NCI-H2196 (cell line): ENCODE measurements around the gene XPOT.

Experiments used
- DNase-seq: peaks from one replicate; lab custom pipeline; 2025; ENCODE audit not compliant: unreplicated experiment; lab: John Stamatoyannopoulos, UW

Gene XPOT

DNA sequence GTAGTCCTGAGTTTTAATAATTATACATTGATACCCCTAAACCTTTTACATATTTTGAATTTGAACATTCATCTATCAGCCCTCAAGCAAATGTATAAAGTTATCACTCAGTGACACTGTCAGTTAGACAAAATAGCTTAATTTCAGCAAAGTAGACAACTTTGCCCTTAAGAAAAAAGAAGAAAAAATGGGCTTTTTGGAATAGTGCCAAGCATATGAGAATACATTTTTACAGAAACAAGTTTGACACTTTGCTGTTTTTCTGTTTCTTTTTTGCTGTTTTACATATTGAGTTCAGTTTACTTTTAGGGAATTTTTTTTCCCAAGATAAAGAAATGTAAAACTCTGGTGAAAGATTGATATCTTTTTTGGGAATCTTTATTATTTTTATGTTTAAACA is 62.0 kb downstream of the XPOT start:
- DNase-seq = no peak

GRCh38 chr12:64468966-64469365 is 64.8 kb downstream of the XPOT start:
- no peak for DNase-seq

- no peak for DNase-seq
Observed at GRCh38 chr12:64469455-64470142, 65.4 kb downstream of the XPOT start.

- no peak for DNase-seq
Observed at GRCh38 chr12:64470495-64470894, 66.3 kb downstream of the XPOT start.

- no peak for DNase-seq
Observed at GRCh38 chr12:64473176-64473575, 69.0 kb downstream of the XPOT start.

DNA sequence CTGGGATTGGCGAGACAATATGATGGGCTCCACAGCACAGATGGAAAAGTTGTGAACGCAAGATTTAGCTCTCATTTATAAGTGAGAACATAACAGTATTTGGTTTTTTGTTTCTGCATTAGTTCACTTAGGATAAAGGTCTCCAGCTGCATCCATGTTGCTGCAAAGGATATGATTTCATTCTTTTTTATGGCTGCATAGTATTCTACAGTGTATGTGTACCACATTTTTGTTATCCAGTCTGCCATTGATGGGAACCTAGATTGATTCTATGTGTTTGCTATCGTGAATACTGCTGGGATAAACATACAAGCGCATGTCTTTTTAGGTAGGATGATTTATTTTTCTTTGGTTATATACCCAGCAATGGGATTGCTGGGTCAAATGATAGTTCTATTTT is 71.3 kb downstream of the XPOT start:
- no peak for DNase-seq

DNA sequence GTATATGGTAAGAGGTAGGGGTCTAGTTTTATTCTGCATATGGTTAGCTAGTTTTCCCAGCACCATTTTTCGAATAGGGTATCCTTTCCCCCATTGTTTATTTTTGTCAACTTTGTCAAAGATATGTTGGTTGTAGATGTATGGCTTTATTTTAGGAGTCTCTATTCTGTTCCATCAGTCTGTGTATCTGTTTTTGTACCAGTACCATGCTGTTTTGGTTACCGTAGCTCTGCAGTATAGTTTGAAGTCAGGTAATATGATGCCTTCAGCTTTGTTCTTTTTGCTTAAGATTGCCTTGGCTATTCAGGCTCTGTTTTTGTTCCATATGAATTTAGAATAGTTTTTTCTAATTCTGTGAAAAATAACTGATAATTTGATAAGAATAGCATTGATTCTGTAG is 72.7 kb downstream of the XPOT start:
- DNase-seq = no peak

- no peak for DNase-seq
Observed at GRCh38 chr12:64478661-64479060, 74.5 kb downstream of the XPOT start.

DNA sequence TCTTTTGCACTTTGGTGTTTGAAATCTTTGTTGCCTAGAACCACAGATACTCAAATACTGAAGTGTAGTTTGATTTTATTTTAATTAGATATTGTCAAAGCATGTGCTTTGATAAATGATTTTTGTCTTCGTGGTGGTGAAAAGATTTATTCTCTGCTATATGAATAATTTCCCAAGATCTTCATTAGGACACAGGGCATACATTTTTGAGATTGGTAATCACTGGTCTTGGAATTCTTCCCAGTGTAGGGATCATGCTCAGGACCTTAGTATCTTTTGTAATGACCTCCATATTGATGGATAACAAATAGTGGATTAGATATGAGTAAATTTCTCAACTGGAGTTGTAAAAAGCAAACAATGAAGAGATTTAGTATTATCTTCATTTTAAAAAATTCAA is 76.0 kb downstream of the XPOT start:
- no peak for DNase-seq

DNA sequence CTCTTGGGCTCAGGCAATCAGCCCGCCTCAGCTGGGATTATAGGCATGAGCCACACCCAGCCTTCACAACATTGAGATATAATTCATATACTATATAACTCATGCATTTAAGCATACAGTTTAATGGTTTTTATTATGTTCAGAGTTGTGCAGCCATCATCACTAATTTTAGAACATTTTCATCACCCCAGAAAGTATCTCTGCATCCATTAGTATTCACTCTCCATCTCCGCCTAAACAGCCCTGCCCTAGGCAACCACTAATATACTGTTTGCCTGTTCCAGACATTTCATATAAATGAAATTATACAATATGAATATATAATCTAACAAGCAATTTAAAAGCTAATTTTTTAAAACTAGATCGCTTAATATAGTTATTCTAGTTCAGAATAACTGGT is 82.5 kb downstream of the XPOT start:
- DNase-seq = no peak

DNA sequence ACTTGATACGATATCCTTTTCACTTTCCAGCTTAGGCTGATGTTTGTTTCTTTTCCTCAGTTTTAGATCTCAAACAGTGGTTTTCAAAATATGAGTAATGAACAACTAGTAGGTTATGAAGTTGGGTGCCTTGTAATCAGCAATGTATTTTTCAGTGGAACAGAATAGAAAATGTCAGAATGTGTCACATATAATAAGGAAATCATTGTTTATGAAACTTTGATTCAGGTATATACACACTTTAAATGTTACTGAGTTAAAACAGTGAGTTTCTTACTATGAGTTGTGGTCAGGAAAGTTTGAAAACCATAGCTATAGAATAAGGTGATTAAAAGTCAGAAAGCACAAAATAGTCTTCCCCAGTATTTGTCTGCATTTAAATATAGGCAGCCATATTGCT is 87.5 kb downstream of the XPOT start:
- DNase-seq = no peak

DNA sequence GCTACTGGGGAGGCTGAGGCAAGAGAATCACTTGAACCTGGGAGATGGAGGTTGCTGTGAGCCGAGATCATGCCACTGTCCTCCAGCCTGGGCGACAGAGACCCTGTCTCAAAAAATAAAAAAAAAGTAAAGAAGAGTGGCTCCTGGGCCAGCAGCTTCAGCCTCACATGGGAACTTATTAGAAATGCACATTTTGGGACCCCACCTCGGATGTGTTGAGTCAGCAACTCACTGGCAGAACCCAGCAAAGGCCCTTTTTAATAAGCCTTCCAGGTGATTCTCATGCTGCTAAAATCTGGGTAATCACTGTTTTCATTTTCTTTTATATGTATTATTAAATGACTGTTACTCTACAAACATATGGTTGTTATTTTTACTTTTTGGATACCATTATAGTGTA is 89.3 kb downstream of the XPOT start:
- no peak for DNase-seq

GRCh38 chr12:64494998-64495729 is 91.0 kb downstream of the XPOT start:
- no peak for DNase-seq

- DNase-seq = no peak
Observed at GRCh38 chr12:64496839-64497400, 92.7 kb downstream of the XPOT start.

GRCh38 chr12:64497484-64497883 is 93.3 kb downstream of the XPOT start:
- no peak for DNase-seq

GRCh38 chr12:64497903-64498302 is 93.7 kb downstream of the XPOT start:
- no peak for DNase-seq

DNA sequence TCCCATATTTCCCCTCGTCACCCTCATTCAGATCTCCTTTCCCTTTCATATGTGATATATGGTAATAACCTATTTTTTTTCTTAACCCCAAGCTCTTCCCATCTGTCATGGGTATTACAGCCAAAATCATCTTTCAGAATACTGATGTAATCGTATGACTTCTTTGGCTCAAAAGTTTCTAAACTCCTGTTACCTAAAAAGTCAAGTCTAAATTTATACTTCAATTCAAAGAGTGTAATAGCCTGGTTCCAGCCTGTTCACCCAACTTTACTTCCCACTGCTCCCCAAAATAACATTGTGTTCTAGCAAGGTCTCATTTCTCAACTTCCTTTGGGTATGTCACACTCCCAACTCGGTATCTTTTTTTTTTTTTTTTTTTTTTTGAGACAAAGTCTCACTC is 96.2 kb downstream of the XPOT start:
- no peak for DNase-seq
